Left ventricle myocardium inferior (tissue), 1 donor: Measurements from ENCODE around the gene ELL2. TPM values are rescaled to one million over a fixed set of nuclear protein-coding genes. Genes with fewer than 3 reads are reported as not detected.

Source experiments
- DNase-seq: peaks from one replicate; pipeline ENCODE4 v3.0.0-alpha.2; 2020
- H3K27ac ChIP-seq: fragments of 200-600 bp; replicated peaks from 2 replicates; pipeline ENCODE4 v1.8.0; 2021
- H3K27me3 ChIP-seq: fragments of 200-600 bp; 2 replicates; pipeline ENCODE4 v1.8.0; 2021; ENCODE audit warnings: low read depth
- H3K36me3 ChIP-seq: fragments of 200-600 bp; 2 replicates; pipeline ENCODE4 v1.8.0; 2021
- H3K4me1 ChIP-seq: fragments of 200-600 bp; 2 replicates; pipeline ENCODE4 v1.8.0; 2021
- H3K4me3 ChIP-seq: fragments of 200-600 bp; 2 replicates; pipeline ENCODE4 v1.8.0; 2021; ENCODE audit warnings: mild to moderate bottlenecking, moderate library complexity
- H3K9me3 ChIP-seq: fragments of 200-600 bp; replicated peaks from 2 replicates; pipeline ENCODE4 v1.8.0; 2021
- intact Hi-C: fragments of 100-400 bp; cut with micrococcal nuclease; formaldehyde crosslinking; loops from one replicate; pipeline ENCODE4 v1.11.0; 2022
- total RNA-seq: library from RNA; stranded (reverse); fragmentation: NEBNext Ultra II Directional; extraction: Animal tissue kit (Norgen Biotek cat#: 25700); gene quantifications from one replicate; pipeline ENCODE4 v1.2.1, GENCODE V29; 2021
- TF ChIP-seq, protein P1 (sequence below): fragments of 200-600 bp; IDR thresholded peaks from 2 replicates; pipeline ENCODE4 v1.8.0; 2021; ENCODE audit warnings: antibody characterized with exemption, mild to moderate bottlenecking, borderline replicate concordance
- donor health status: DM: no; HTN: yes; CAD: no; lungs with severe emphysema.

ELL2 gene
- total RNA-seq, 1 donor from 2014 or later, result 21.0 TPM

DNA sequence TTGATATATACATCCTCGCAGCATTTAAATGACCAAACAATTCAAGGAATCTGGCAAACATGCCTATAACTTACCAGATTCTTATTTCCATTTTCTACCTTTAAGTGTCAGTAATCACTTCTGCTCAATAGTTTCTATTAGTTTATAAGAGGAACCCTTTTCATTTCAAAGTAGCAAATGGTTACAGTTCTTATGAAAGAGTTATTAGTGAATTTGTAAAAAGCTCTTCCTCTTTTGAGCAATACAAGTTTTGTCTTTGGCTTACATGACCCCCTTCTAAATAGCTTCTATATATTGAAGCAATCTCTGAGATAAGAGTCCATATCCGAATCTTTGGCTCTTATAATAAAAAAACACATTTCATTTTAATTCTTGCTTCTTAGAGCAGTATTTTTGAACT lies 42.0 kb downstream of the ELL2 start:
- intact Hi-C loops, result no loop called here
- H3K4me1 ChIP-seq, result peaks cover 58% of the 10 kb centered on the region

DNA sequence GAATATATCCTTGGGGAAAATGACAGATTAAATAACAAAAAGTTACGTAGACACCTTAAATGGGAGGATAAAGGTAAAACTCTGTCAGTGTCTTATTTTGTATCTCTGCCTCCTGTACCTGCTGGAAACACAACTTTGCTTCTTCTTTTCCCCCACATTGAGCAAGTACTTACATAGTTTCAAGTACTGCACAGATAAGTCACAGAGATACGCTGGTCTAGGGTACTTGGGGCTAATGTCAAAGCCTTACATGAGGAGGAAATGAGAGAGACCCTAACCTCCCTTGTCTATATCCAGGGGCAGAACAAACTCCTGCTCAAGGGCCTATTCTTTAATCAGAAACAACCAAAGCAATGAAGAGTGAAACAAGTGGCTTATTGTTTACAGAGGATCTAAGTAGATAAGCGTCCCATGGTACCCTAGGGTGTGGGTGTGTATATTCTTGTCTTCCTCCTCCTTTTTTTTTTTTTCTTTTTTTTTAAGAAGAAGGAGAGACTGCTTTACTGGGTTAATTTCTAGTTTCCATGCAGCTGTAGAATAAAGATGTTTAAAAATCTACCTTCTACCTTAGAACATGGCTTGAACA lies 43.1 kb downstream of the ELL2 start:
- Histone ChIP-seq H3K36me3 (peaks cover 4% of the 10 kb centered on the region), H3K4me3 (no peak overlapping the region), H3K27me3 (no peaks in the 10 kb centered on the region), H3K9me3 (no peaks in the 10 kb centered on the region), H3K27ac (no peak overlapping the region), H3K4me1 (peaks cover 56% of the 10 kb centered on the region)
- intact Hi-C loops, result no loop called here
- TF ChIP-seq, protein P1, sequence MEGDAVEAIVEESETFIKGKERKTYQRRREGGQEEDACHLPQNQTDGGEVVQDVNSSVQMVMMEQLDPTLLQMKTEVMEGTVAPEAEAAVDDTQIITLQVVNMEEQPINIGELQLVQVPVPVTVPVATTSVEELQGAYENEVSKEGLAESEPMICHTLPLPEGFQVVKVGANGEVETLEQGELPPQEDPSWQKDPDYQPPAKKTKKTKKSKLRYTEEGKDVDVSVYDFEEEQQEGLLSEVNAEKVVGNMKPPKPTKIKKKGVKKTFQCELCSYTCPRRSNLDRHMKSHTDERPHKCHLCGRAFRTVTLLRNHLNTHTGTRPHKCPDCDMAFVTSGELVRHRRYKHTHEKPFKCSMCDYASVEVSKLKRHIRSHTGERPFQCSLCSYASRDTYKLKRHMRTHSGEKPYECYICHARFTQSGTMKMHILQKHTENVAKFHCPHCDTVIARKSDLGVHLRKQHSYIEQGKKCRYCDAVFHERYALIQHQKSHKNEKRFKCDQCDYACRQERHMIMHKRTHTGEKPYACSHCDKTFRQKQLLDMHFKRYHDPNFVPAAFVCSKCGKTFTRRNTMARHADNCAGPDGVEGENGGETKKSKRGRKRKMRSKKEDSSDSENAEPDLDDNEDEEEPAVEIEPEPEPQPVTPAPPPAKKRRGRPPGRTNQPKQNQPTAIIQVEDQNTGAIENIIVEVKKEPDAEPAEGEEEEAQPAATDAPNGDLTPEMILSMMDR, result no peak
- no peak for DNase-seq

More for the DNA sequence above, 42.0 kb downstream of the ELL2 start:
- Histone ChIP-seq H3K4me3 (no peak overlapping the region), H3K27me3 (no peaks in the 10 kb centered on the region), H3K9me3 (no peaks in the 10 kb centered on the region), H3K36me3 (no peaks in the 10 kb centered on the region), H3K27ac (no peak overlapping the region)
- DNase-seq, result no peak
- TF ChIP-seq, protein P1, result no peak

DNA sequence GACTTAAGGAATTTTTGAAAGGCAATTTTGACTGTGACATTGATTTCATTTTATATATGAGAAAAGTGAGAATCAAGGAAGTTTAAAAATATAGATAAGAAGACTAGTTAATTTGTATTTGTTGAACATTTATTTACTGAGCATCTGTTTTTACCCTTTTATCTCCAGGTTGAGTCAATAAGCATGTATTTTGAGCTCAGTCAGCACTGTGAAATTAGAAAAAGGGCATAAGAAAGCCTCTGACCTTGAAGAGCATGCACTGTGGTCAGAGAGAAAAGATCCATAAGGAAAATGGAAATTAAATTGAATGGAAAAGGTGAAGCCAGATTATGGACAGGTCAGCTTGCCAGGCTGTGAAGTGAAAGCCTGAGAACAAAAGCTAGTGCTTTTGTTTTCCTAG lies 44.4 kb downstream of the ELL2 start:
- Histone ChIP-seq H3K36me3 (peaks cover 7% of the 10 kb centered on the region), H3K9me3 (no peaks in the 10 kb centered on the region), H3K4me1 (peaks cover 51% of the 10 kb centered on the region), H3K27ac (peak overlapping the region; percentile 47), H3K27me3 (no peaks in the 10 kb centered on the region), H3K4me3 (no peak overlapping the region)
- intact Hi-C loops, result no loop called here
- DNase-seq, result no peak
- TF ChIP-seq, protein P1, result no peak

DNA sequence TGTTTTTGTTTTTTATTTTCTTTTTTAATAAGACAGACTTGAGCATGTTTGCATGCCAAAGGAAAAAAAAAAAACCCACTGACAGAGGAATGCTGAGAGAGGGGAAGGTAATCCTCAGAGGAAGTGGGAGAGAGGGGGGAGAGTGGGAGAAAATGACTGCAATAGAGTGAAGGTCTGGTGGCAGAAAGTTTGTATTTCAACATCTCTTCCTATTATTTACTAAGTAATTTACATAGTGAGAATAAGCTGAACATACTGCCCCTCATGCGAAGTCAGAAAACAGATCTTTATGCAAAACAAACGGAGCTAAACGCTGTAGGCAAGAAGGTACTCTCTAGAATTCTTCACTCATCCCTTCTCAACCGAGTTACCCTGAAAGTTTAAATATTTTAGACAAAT lies 45.0 kb downstream of the ELL2 start:
- peaks cover 52% of the 10 kb centered on the region for H3K4me1 ChIP-seq
- intact Hi-C loops, result no loop called here

DNA sequence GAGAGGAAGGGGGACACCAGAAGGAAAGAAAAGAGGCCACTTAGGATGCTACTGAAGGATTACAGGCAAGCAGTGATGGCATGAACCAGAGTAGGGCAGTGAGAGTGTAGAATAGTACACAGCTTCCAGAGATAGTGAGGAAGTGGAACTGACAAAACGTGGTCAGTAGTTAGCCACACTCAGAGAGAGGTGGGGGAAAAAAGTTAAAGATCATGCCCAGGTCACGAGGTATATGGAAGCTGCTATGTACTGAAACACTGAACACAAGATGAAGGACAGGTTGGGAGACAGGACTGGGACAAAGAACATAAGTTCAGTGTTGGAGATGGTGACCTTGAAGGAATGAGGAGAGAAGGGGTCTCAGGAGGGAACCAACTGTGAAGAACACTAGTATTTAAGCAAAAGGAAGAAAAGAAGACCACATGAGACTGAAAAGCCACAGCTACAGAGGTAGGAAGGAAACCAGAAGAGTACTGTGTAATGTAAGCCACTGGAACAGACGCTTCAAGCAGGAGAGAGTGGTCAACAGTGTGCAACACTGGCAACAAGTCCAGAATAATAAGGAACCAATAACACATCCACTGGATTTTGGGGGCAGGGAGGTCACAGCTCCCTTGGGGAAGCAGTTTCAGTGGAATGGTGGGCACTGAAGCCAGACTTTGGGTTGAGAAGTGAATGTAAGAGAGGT lies 45.5 kb downstream of the ELL2 start:
- intact Hi-C loops, result no loop called here
- peak overlapping the region; percentile 47 for H3K27ac ChIP-seq

More for the DNA sequence above, 45.0 kb downstream of the ELL2 start:
- Histone ChIP-seq H3K4me3 (no peak overlapping the region), H3K27me3 (no peaks in the 10 kb centered on the region), H3K9me3 (no peaks in the 10 kb centered on the region), H3K27ac (peak overlapping the region; percentile 47), H3K36me3 (peaks cover 11% of the 10 kb centered on the region)
- TF ChIP-seq, protein P1, result no peak
- no peak for DNase-seq

More for the DNA sequence above, 45.5 kb downstream of the ELL2 start:
- Histone ChIP-seq H3K36me3 (peaks cover 13% of the 10 kb centered on the region), H3K27me3 (no peaks in the 10 kb centered on the region), H3K9me3 (no peaks in the 10 kb centered on the region), H3K4me1 (peaks cover 52% of the 10 kb centered on the region), H3K4me3 (no peak overlapping the region)
- TF ChIP-seq, protein P1, result no peak
- DNase-seq, result no peak
